Kidney tubule cell (primary cell): ENCODE results near the gene USP20.

ENCODE experiments used
- DNase-seq: peaks from one replicate; pipeline ENCODE4 v3.0.0-alpha.2; 2018; ENCODE audit warnings: low spot score

Gene USP20

DNA sequence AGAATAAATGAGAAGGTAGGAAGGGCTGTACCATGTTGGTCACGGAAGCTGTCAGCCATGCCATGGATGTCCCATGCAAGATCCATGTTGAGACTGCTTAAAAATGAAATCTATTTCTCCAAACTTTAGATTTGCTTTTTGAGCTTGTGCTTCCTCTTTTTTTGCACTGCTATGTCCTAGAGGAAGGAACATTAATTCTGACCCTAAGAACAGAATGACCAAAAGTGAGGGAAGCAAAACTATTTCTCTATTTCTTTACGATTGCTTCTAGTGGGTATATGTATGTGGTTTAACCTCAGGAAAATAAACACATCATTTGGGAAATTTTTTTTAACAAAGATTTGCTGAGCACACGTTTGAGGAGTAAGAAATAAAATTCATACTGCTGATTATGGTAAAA, 84.6 kb downstream of the USP20 start:
- no peak for DNase-seq

GRCh38 chr9:129921905-129922304, 86.6 kb downstream of the USP20 start:
- DNase-seq = no peak

DNA sequence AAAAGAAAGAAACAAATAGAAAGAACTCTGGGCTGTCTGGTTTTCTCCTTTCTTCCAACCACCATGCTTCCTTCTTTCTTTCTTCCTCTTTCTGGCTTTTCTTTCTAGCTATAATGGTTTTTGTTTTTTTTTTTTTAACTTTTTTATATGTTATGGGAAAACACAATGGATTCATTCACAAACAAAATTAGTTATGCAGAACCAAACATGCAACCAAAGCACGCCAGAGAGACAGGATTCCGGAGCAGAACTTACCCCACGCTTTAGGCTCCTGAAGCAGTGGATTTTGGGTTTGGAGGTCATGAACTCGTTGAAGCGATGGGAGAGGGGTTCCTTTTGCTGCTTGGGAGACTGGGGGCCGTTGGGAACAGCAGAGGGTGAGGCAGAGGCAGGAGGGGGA, 88.3 kb downstream of the USP20 start:
- no peak for DNase-seq

- DNase-seq = no peak
Measured at GRCh38 chr9:129929496-129930125, 94.4 kb downstream of the USP20 start.

- DNase-seq = no peak
Measured at GRCh38 chr9:129930743-129931142, 95.5 kb downstream of the USP20 start.
